EH (cell line): ENCODE results near the gene RNF183.
"Not testable (repeated sequence)": the region's sequence is repeated elsewhere in the genome, so short reads cannot be mapped to it uniquely, and the experiment has no call there.

ENCODE experiments used
- DNase-seq: peaks from one replicate; pipeline ENCODE4 v3.0.0-alpha.2; 2015; ENCODE audit warnings: low read depth

The RNF183 gene

GRCh38 chr9:113274474-113275156 lies 28.6 kb downstream of the RNF183 start:
- DNase-seq, result peak; percentile 63

GRCh38 chr9:113269871-113270270 lies 33.3 kb downstream of the RNF183 start:
- DNase-seq, result no peak

- no peak for DNase-seq
These were observed 33.8 kb downstream of the RNF183 start for GRCh38 chr9:113269355-113269754.

- DNase-seq, result no peak
These were observed 35.1 kb downstream of the RNF183 start for GRCh38 chr9:113267911-113268566.

GRCh38 chr9:113266174-113266573 lies 37.0 kb downstream of the RNF183 start:
- DNase-seq, result no peak

GRCh38 chr9:113261917-113262671 lies 41.1 kb downstream of the RNF183 start:
- DNase-seq, result peak; percentile 30

- DNase-seq, result no peak
These were observed 44.9 kb downstream of the RNF183 start for GRCh38 chr9:113258282-113258681.

GRCh38 chr9:113257863-113258262 lies 45.3 kb downstream of the RNF183 start:
- no peak for DNase-seq

- no peak for DNase-seq
These were observed 47.7 kb downstream of the RNF183 start for GRCh38 chr9:113255438-113255837.

- DNase-seq, result no peak
These were observed 48.2 kb downstream of the RNF183 start for GRCh38 chr9:113254991-113255390.

- DNase-seq, result no peak
These were observed 52.4 kb downstream of the RNF183 start for GRCh38 chr9:113250807-113251206.

GRCh38 chr9:113249661-113250060 lies 53.5 kb downstream of the RNF183 start:
- DNase-seq, result not testable (repeated sequence)

GRCh38 chr9:113247640-113248039 lies 55.5 kb downstream of the RNF183 start:
- DNase-seq, result no peak
